ENCODE results near the gene NDUFS1.
"Not testable (repeated sequence)": the region's sequence is repeated elsewhere in the genome, so short reads cannot be mapped to it uniquely, and the experiment has no call there.

GRCh38 chr2:206098872-206099271 is 60.4 kb downstream of the NDUFS1 start:
- TF ChIP-seq, protein P1, sequence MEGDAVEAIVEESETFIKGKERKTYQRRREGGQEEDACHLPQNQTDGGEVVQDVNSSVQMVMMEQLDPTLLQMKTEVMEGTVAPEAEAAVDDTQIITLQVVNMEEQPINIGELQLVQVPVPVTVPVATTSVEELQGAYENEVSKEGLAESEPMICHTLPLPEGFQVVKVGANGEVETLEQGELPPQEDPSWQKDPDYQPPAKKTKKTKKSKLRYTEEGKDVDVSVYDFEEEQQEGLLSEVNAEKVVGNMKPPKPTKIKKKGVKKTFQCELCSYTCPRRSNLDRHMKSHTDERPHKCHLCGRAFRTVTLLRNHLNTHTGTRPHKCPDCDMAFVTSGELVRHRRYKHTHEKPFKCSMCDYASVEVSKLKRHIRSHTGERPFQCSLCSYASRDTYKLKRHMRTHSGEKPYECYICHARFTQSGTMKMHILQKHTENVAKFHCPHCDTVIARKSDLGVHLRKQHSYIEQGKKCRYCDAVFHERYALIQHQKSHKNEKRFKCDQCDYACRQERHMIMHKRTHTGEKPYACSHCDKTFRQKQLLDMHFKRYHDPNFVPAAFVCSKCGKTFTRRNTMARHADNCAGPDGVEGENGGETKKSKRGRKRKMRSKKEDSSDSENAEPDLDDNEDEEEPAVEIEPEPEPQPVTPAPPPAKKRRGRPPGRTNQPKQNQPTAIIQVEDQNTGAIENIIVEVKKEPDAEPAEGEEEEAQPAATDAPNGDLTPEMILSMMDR (IDR thresholded peaks at IDR 0.05) = not testable (repeated sequence)
- not testable (repeated sequence) for TF ChIP-seq EZH2 (IDR thresholded peaks at IDR 0.05; ENCODE audit: borderline replicate concordance, insufficient read depth, low read depth, low read length, poor library complexity, severe bottlenecking)

Measured in B cell (primary cell).